ENCODE data around the gene TWIST2.

The TWIST2 gene

GRCh38 chr2:238945433-238946150 is 97.7 kb downstream of the TWIST2 start:
- H3K27me3 Mint-ChIP-seq (ENCODE audit: low read depth), result no peaks in the 10 kb centered on the region
- no peaks in the 10 kb centered on the region for H3K9me3 Mint-ChIP-seq
- no peak for DNase-seq (ENCODE audit: low spot score)
- H3K36me3 Mint-ChIP-seq (ENCODE audit: low read depth), result no peaks in the 10 kb centered on the region
- no peak overlapping the region for H3K27ac Mint-ChIP-seq
- H3K4me1 Mint-ChIP-seq (ENCODE audit: low read depth), result peaks cover 7% of the 10 kb centered on the region
- no peak overlapping the region for H3K4me3 Mint-ChIP-seq

GRCh38 chr2:238946318-238947242 is 98.7 kb downstream of the TWIST2 start:
- Mint-ChIP-seq H3K4me1 (ENCODE audit: low read depth) (peaks cover 7% of the 10 kb centered on the region), H3K27me3 (ENCODE audit: low read depth) (peaks cover 4% of the 10 kb centered on the region), H3K36me3 (ENCODE audit: low read depth) (no peaks in the 10 kb centered on the region), H3K4me3 (no peak overlapping the region), H3K9me3 (no peaks in the 10 kb centered on the region), H3K27ac (no peak overlapping the region)
- no peak for DNase-seq (ENCODE audit: low spot score)

GRCh38 chr2:238947243-238947760 is 99.4 kb downstream of the TWIST2 start:
- H3K9me3 Mint-ChIP-seq, result no peaks in the 10 kb centered on the region
- DNase-seq (ENCODE audit: low spot score), result no peak
- H3K4me3 Mint-ChIP-seq, result no peak overlapping the region
- peaks cover 5% of the 10 kb centered on the region for H3K27me3 Mint-ChIP-seq (ENCODE audit: low read depth)
- peaks cover 7% of the 10 kb centered on the region for H3K4me1 Mint-ChIP-seq (ENCODE audit: low read depth)
- no peaks in the 10 kb centered on the region for H3K36me3 Mint-ChIP-seq (ENCODE audit: low read depth)
- no peak overlapping the region for H3K27ac Mint-ChIP-seq

GRCh38 chr2:238947920-238948710 is 100.2 kb downstream of the TWIST2 start:
- Mint-ChIP-seq H3K4me1 (ENCODE audit: low read depth) (peaks cover 7% of the 10 kb centered on the region), H3K27ac (no peak overlapping the region), H3K27me3 (ENCODE audit: low read depth) (peaks cover 5% of the 10 kb centered on the region), H3K4me3 (no peak overlapping the region), H3K36me3 (ENCODE audit: low read depth) (no peaks in the 10 kb centered on the region), H3K9me3 (no peaks in the 10 kb centered on the region)
- no peak for DNase-seq (ENCODE audit: low spot score)

- DNase-seq (ENCODE audit: low spot score), result no peak
- Mint-ChIP-seq H3K36me3 (ENCODE audit: low read depth) (no peaks in the 10 kb centered on the region), H3K4me3 (no peak overlapping the region), H3K9me3 (no peaks in the 10 kb centered on the region), H3K27ac (no peak overlapping the region), H3K27me3 (ENCODE audit: low read depth) (peaks cover 9% of the 10 kb centered on the region), H3K4me1 (ENCODE audit: low read depth) (peaks cover 7% of the 10 kb centered on the region)
Observed at GRCh38 chr2:238948765-238949641, 101.1 kb downstream of the TWIST2 start.

- peaks cover 7% of the 10 kb centered on the region for H3K4me1 Mint-ChIP-seq (ENCODE audit: low read depth)
- H3K27me3 Mint-ChIP-seq (ENCODE audit: low read depth), result peaks cover 11% of the 10 kb centered on the region
- no peak overlapping the region for H3K27ac Mint-ChIP-seq
- H3K36me3 Mint-ChIP-seq (ENCODE audit: low read depth), result no peaks in the 10 kb centered on the region
- no peak for DNase-seq (ENCODE audit: low spot score)
- no peaks in the 10 kb centered on the region for H3K9me3 Mint-ChIP-seq
- H3K4me3 Mint-ChIP-seq, result no peak overlapping the region
Observed at GRCh38 chr2:238949710-238950345, 101.9 kb downstream of the TWIST2 start.

- no peak overlapping the region for H3K27ac Mint-ChIP-seq
- DNase-seq (ENCODE audit: low spot score), result no peak
- no peaks in the 10 kb centered on the region for H3K36me3 Mint-ChIP-seq (ENCODE audit: low read depth)
- peaks cover 11% of the 10 kb centered on the region for H3K27me3 Mint-ChIP-seq (ENCODE audit: low read depth)
- no peak overlapping the region for H3K4me3 Mint-ChIP-seq
- H3K9me3 Mint-ChIP-seq, result no peaks in the 10 kb centered on the region
- H3K4me1 Mint-ChIP-seq (ENCODE audit: low read depth), result peaks cover 7% of the 10 kb centered on the region
Observed at GRCh38 chr2:238950551-238950950, 102.7 kb downstream of the TWIST2 start.

- H3K27ac Mint-ChIP-seq, result no peak overlapping the region
- peaks cover 16% of the 10 kb centered on the region for H3K27me3 Mint-ChIP-seq (ENCODE audit: low read depth)
- no peaks in the 10 kb centered on the region for H3K36me3 Mint-ChIP-seq (ENCODE audit: low read depth)
- DNase-seq (ENCODE audit: low spot score), result no peak
- no peaks in the 10 kb centered on the region for H3K9me3 Mint-ChIP-seq
- no peak overlapping the region for H3K4me3 Mint-ChIP-seq
- H3K4me1 Mint-ChIP-seq (ENCODE audit: low read depth), result peaks cover 7% of the 10 kb centered on the region
Observed at GRCh38 chr2:238952261-238952919, 104.5 kb downstream of the TWIST2 start.

GRCh38 chr2:238954841-238955591 is 107.1 kb downstream of the TWIST2 start:
- no peak overlapping the region for H3K4me3 Mint-ChIP-seq
- no peak overlapping the region for H3K27ac Mint-ChIP-seq
- H3K27me3 Mint-ChIP-seq (ENCODE audit: low read depth), result peaks cover 18% of the 10 kb centered on the region
- H3K4me1 Mint-ChIP-seq (ENCODE audit: low read depth), result no peaks in the 10 kb centered on the region
- no peaks in the 10 kb centered on the region for H3K36me3 Mint-ChIP-seq (ENCODE audit: low read depth)
- DNase-seq (ENCODE audit: low spot score), result no peak
- H3K9me3 Mint-ChIP-seq, result no peaks in the 10 kb centered on the region

GRCh38 chr2:238955648-238956531 is 108.0 kb downstream of the TWIST2 start:
- H3K9me3 Mint-ChIP-seq, result no peaks in the 10 kb centered on the region
- H3K36me3 Mint-ChIP-seq (ENCODE audit: low read depth), result no peaks in the 10 kb centered on the region
- no peak overlapping the region for H3K27ac Mint-ChIP-seq
- no peaks in the 10 kb centered on the region for H3K4me1 Mint-ChIP-seq (ENCODE audit: low read depth)
- no peak for DNase-seq (ENCODE audit: low spot score)
- no peak overlapping the region for H3K4me3 Mint-ChIP-seq
- peaks cover 18% of the 10 kb centered on the region for H3K27me3 Mint-ChIP-seq (ENCODE audit: low read depth)

GRCh38 chr2:238956676-238957075 is 108.8 kb downstream of the TWIST2 start:
- Mint-ChIP-seq H3K27me3 (ENCODE audit: low read depth) (peaks cover 15% of the 10 kb centered on the region), H3K4me1 (ENCODE audit: low read depth) (no peaks in the 10 kb centered on the region), H3K27ac (no peak overlapping the region), H3K36me3 (ENCODE audit: low read depth) (no peaks in the 10 kb centered on the region), H3K9me3 (no peaks in the 10 kb centered on the region), H3K4me3 (no peak overlapping the region)
- DNase-seq (ENCODE audit: low spot score), result no peak
